ENCODE measurements around the gene ALDH1A1.
"Not testable (repeated sequence)": the region's sequence is repeated elsewhere in the genome, so short reads cannot be mapped to it uniquely, and the experiment has no call there.

DNA sequence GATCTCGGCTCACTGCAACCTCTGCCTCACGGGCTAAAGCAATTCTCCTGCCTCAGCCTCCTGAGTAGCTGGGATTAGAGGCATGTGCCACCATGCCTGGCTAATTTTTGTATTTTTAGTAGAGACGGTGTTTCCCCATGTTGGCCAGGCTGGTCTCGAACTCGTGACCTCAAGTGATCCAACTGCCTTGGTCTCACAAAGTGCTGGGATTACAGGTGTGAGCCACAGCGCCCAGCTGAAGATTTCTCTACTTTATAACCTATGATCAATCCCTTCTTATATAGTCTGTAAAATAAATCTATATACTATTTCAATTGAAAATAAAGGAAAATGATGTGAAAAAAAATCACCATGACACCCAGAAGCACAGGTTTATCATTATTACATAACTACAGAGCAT, 13.3 kb downstream of the ALDH1A1 start:
- not testable (repeated sequence) for TF ChIP-seq TEAD4 (IDR thresholded peaks at IDR 0.05; ENCODE audit: borderline replicate concordance, insufficient read depth); GABPA (IDR thresholded peaks at IDR 0.05; ENCODE audit: low read depth); YY1 (IDR thresholded peaks at IDR 0.05; ENCODE audit: low read depth); EP300 (IDR thresholded peaks at IDR 0.05; ENCODE audit: borderline replicate concordance in 1 of 2, low read depth in 1 of 2, low read length in 1 of 2); MXI1 (IDR thresholded peaks at IDR 0.05; ENCODE audit: low read depth, low read length)
- TF ChIP-seq, protein P1, sequence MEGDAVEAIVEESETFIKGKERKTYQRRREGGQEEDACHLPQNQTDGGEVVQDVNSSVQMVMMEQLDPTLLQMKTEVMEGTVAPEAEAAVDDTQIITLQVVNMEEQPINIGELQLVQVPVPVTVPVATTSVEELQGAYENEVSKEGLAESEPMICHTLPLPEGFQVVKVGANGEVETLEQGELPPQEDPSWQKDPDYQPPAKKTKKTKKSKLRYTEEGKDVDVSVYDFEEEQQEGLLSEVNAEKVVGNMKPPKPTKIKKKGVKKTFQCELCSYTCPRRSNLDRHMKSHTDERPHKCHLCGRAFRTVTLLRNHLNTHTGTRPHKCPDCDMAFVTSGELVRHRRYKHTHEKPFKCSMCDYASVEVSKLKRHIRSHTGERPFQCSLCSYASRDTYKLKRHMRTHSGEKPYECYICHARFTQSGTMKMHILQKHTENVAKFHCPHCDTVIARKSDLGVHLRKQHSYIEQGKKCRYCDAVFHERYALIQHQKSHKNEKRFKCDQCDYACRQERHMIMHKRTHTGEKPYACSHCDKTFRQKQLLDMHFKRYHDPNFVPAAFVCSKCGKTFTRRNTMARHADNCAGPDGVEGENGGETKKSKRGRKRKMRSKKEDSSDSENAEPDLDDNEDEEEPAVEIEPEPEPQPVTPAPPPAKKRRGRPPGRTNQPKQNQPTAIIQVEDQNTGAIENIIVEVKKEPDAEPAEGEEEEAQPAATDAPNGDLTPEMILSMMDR (IDR thresholded peaks at IDR 0.05): not testable (repeated sequence)
